ENCODE results near the gene NUDT1.

GRCh38 chr7:2202361-2202761 lies 39.7 kb upstream of the NUDT1 start:
- TF ChIP-seq EZH2 (IDR thresholded peaks at IDR 0.05; ENCODE audit: borderline replicate concordance, low read length) (no peak), CTCF (conservative IDR thresholded peaks at IDR 0.05 in 1 of 2, IDR thresholded peaks at IDR 0.05 in 1 of 2; ENCODE audit: extremely low read depth in 1 of 2, insufficient read depth in 1 of 2, low read depth in 1 of 2, low read length in 2 of 2) (no peak)

Measured in mammary epithelial cell (primary cell).